NT2/D1 (cell line): ENCODE results near the gene CASP10.
"Not testable (repeated sequence)": the region's sequence is repeated elsewhere in the genome, so short reads cannot be mapped to it uniquely, and the experiment has no call there.

ENCODE experiments used
- DNase-seq: peaks from one replicate; pipeline ENCODE4 v3.0.0-alpha.2; 2011; ENCODE audit warnings: low read depth, low spot score
- H3K27me3 ChIP-seq: 2 replicates; pipeline ENCODE4 v1.6.0; 2011; ENCODE audit warnings: mild to moderate bottlenecking; ENCODE audit not compliant: insufficient read length, insufficient read depth
- H3K36me3 ChIP-seq: 2 replicates; pipeline ENCODE4 v1.6.1; 2011; ENCODE audit warnings: mild to moderate bottlenecking, low read length, mixed read lengths; ENCODE audit not compliant: insufficient read depth, insufficient read length
- H3K4me1 ChIP-seq: 2 replicates; pipeline ENCODE4 v1.5.1; 2011; ENCODE audit not compliant: insufficient read depth, insufficient read length
- H3K4me3 ChIP-seq: 2 replicates; pipeline ENCODE4 v1.5.1; 2011; ENCODE audit warnings: low read depth; ENCODE audit not compliant: insufficient read length
- H3K9ac ChIP-seq: 2 replicates; pipeline ENCODE4 v1.6.0; 2011; ENCODE audit warnings: low read depth; ENCODE audit not compliant: insufficient read length
- H3K9me3 ChIP-seq: 2 replicates; pipeline ENCODE4 v1.5.1; 2011; ENCODE audit warnings: mild to moderate bottlenecking, low read length; ENCODE audit not compliant: insufficient read depth
- SUZ12 ChIP-seq: IDR thresholded peaks from 2 replicates; pipeline ENCODE4 v1.6.1; 2011; ENCODE audit not compliant: insufficient read length, insufficient read depth; ENCODE audit errors: extremely low read depth
- YY1 ChIP-seq: IDR thresholded peaks from 2 replicates; pipeline ENCODE4 v1.6.1; 2011; ENCODE audit not compliant: insufficient read length, insufficient read depth
- ZNF274 ChIP-seq: IDR thresholded peaks from 2 replicates; pipeline ENCODE4 v1.6.1; 2011; ENCODE audit warnings: mild to moderate bottlenecking, low read depth, low read length

Gene CASP10

DNA sequence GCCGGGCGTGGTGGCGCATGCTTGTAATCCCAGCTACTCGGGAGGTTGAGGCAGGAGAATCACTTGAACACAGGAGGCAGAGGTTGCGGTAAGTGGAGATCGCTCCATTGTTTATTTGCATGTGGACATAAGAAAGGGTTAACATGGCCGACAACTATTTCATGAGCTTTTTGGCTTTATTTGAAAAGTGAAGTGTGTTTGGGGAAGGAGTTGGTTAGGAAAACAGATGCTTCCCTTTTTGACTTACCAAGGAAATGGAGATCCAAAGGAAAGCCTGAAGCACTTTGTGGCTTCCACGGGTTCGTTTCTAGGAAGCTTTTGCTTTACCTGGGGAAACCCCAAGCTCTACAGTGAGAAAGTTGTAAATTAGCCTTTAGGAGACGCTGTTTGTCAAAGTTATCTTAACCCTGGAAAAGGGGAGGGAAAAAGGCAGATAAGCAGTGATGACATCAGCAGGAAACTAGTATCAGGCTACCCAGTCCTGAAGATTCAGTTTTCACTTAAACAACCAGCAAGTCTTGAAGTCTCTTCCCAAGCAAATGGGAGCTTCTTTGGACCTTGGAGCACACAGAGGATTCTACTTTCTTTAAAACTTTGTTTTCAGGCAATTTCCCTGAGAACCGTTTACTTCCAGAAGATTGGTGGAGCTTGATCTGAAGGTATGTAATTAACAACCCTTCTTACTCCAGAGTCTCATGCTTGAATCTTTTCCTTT, at the start of gene CASP10:
Gene CASP10 (plus strand): TSS at position 492 of the 715 bp plus-strand sequence. CDS start 2,637 bp downstream, outside the sequence.
- Histone ChIP-seq H3K4me3 (peak within 1 kb of the TSS; percentile 3), H3K4me1 (no peaks in the 10 kb centered on the region), H3K36me3 (peaks cover 3% of the 10 kb centered on the region), H3K27me3 (no peaks in the 10 kb centered on the region), H3K9me3 (peaks cover 20% of the 10 kb centered on the region; the same call in 1 of the 2 replicates), H3K9ac (no peak within 1 kb of the TSS)
- no peak for TF ChIP-seq ZNF274
- TF ChIP-seq SUZ12, result no peak
- no peak for TF ChIP-seq YY1
- DNase-seq, result no peak

- Histone ChIP-seq H3K27me3 (no peaks in the 10 kb centered on the region), H3K4me3 (no peak overlapping the region), H3K36me3 (peaks cover 47% of the 10 kb centered on the region), H3K9me3 (no peaks in the 10 kb centered on the region), H3K9ac (no peak overlapping the region), H3K4me1 (peaks cover 7% of the 10 kb centered on the region)
- no peak for DNase-seq
- TF ChIP-seq SUZ12, result no peak
- TF ChIP-seq ZNF274, result no peak
- TF ChIP-seq YY1, result no peak
These were observed 47.6 kb upstream of the CASP10 start for GRCh38 chr2:201135386-201135785.

GRCh38 chr2:201136889-201137321, 46.0 kb upstream of the CASP10 start:
- DNase-seq, result no peak
- Histone ChIP-seq H3K36me3 (peaks cover 47% of the 10 kb centered on the region), H3K9ac (no peak overlapping the region), H3K9me3 (no peaks in the 10 kb centered on the region), H3K27me3 (no peaks in the 10 kb centered on the region), H3K4me1 (peaks cover 5% of the 10 kb centered on the region), H3K4me3 (no peak overlapping the region)
- TF ChIP-seq YY1 (no peak), SUZ12 (no peak), ZNF274 (no peak)

DNA sequence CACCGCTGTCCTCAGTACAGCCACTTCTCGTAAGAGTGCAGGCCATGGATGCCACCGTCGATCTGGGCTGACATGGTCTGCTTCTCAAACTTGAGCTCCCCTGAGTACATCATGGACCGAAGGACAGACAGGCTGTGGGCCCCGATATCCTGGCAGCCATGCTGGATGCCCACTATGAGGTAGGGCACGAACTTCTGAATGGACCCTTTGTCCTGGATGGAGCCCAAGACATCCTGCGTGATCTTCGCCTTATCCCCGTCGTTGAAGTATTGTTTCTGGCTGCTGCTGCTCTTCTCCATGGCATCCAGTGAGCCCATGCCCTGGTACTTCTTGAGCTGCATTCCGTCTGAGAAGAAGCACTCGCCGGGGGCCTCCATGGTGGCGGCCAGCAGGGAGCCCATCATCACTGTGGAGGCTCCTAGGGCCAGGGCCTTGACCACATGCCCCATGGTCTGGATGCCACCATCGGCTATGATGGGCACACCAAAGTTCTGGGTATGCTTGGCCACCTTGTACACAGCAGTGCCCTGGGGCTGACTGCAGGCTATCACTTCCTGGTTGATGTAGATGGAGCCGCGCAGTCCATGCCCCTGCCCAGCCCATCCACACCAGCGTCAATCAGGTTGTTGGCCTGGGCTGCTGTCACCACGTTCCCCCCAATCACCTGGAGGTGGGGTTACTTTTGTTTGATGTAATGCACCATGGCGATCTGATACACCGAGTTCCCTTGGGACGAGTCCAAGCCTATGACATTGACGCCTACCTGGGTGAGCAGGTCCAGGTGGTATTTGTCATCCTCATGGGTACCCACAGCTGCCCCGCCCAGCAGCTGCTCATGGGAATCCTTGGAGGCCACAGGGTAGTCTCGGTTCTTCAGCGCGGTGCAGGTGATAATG, 45.2 kb upstream of the CASP10 start:
- TF ChIP-seq SUZ12 (no peak), YY1 (no peak), ZNF274 (no peak)
- DNase-seq, result no peak
- peaks cover 48% of the 10 kb centered on the region for H3K36me3 ChIP-seq

GRCh38 chr2:201138401-201138970, 44.5 kb upstream of the CASP10 start:
- no peak for DNase-seq
- Histone ChIP-seq H3K36me3 (peaks cover 46% of the 10 kb centered on the region), H3K4me1 (peaks cover 5% of the 10 kb centered on the region)

More for the DNA sequence above, 45.2 kb upstream of the CASP10 start:
- Histone ChIP-seq H3K4me1 (peaks cover 5% of the 10 kb centered on the region), H3K9ac (no peak overlapping the region), H3K9me3 (no peaks in the 10 kb centered on the region), H3K4me3 (no peak overlapping the region), H3K27me3 (no peaks in the 10 kb centered on the region)

GRCh38 chr2:201138986-201139781, 43.8 kb upstream of the CASP10 start:
- not testable (repeated sequence) for H3K9me3 ChIP-seq, DNase-seq, H3K27me3 ChIP-seq, H3K4me1 ChIP-seq
- Histone ChIP-seq H3K4me3 (peak overlapping the region; percentile 22), H3K9ac (peak overlapping the region; percentile 71), H3K36me3 (peaks cover 47% of the 10 kb centered on the region)

More at GRCh38 chr2:201138401-201138970, 44.5 kb upstream of the CASP10 start:
- Histone ChIP-seq H3K9me3 (no peaks in the 10 kb centered on the region), H3K4me3 (no peak overlapping the region), H3K9ac (no peak overlapping the region), H3K27me3 (no peaks in the 10 kb centered on the region)
- no peak for TF ChIP-seq SUZ12
- no peak for TF ChIP-seq ZNF274
- no peak for TF ChIP-seq YY1
